Right forelimb (tissue), 1 donor: ENCODE measurements around the gene SIRT1.
A peak's percentile ranks its signal among the peaks of the same experiment; 100 is the strongest.
"Not testable (repeated sequence)": the region's sequence is repeated elsewhere in the genome, so short reads cannot be mapped to it uniquely, and the experiment has no call there.

Experiments
- DNase-seq: peaks from one replicate; pipeline ENCODE4 v3.0.0-alpha.2; 2018

SIRT1 gene

GRCh38 chr10:67884313-67884841 is at the start of gene SIRT1:
SIRT1 (plus strand) TSS chr10:67884656; CDS start chr10:67884722, 66 bp downstream.
- peak; percentile 98 for DNase-seq

GRCh38 chr10:67835541-67836394 is 48.7 kb upstream of the SIRT1 start:
- not testable (repeated sequence) for DNase-seq

- no peak for DNase-seq
Observed at GRCh38 chr10:67836488-67836887, 48.0 kb upstream of the SIRT1 start.

- DNase-seq: no peak
Observed at GRCh38 chr10:67836972-67837371, 47.5 kb upstream of the SIRT1 start.

GRCh38 chr10:67837541-67838314 is 46.7 kb upstream of the SIRT1 start, which contains the start of gene DNAJC12:
DNAJC12 (minus strand) TSS chr10:67838188; CDS start chr10:67838011, 177 bp downstream.
- DNase-seq: no peak

GRCh38 chr10:67839511-67839910 is 44.9 kb upstream of the SIRT1 start:
- DNase-seq: not testable (repeated sequence)

GRCh38 chr10:67839951-67840350 is 44.5 kb upstream of the SIRT1 start:
- DNase-seq: no peak

GRCh38 chr10:67841737-67842136 is 42.7 kb upstream of the SIRT1 start:
- no peak for DNase-seq

- no peak for DNase-seq
Observed at GRCh38 chr10:67843284-67843683, 41.2 kb upstream of the SIRT1 start.

- DNase-seq: peak; percentile 96
Observed at GRCh38 chr10:67849331-67850011, 35.0 kb upstream of the SIRT1 start.

- no peak for DNase-seq
Observed at GRCh38 chr10:67851186-67851585, 33.3 kb upstream of the SIRT1 start.

- no peak for DNase-seq
Observed at GRCh38 chr10:67852761-67853160, 31.7 kb upstream of the SIRT1 start.

GRCh38 chr10:67853512-67853911 is 30.9 kb upstream of the SIRT1 start:
- no peak for DNase-seq

- no peak for DNase-seq
Observed at GRCh38 chr10:67858971-67859370, 25.5 kb upstream of the SIRT1 start.

- DNase-seq: no peak
Observed at GRCh38 chr10:67861750-67862432, 22.6 kb upstream of the SIRT1 start.

GRCh38 chr10:67863094-67863493 is 21.4 kb upstream of the SIRT1 start:
- DNase-seq: no peak

- DNase-seq: no peak
Observed at GRCh38 chr10:67864607-67865371, 19.7 kb upstream of the SIRT1 start.

- no peak for DNase-seq
Observed at GRCh38 chr10:67868132-67868531, 16.3 kb upstream of the SIRT1 start.

- no peak for DNase-seq
Observed at GRCh38 chr10:67869996-67870395, 14.5 kb upstream of the SIRT1 start.

- no peak for DNase-seq
Observed at GRCh38 chr10:67875340-67876238, 8.9 kb upstream of the SIRT1 start.
